ENCODE results near the gene FBXL3. TPM values are rescaled to one million over a fixed set of nuclear protein-coding genes. Genes with fewer than 3 reads are reported as not detected.

FBXL3 gene
- total and polyA plus RNA-seq, 2 of the 13 experiments (the other 11 are each of a cell fraction or from before 2014, with no cell fraction given) = 11.5 to 18.5 TPM

GRCh38 chr13:76991796-76992547 lies 35.0 kb downstream of the FBXL3 start, which contains the start of gene CLN5 (continued):
- TF ChIP-seq SP4 (CRISPR knock-in tag; IDR thresholded peaks at IDR 0.05) (peak; percentile 63; the same call in 1 of the 2 replicates), ZNF136 (CRISPR knock-in tag; IDR thresholded peaks at IDR 0.05; ENCODE audit: low read depth) (no peak), SAFB2 (CRISPR knock-in tag; IDR thresholded peaks at IDR 0.05; ENCODE audit: borderline replicate concordance, low read depth) (0 out of 2 replicates have a peak, but pooled peaks have one; percentile 56), ZFY (CRISPR knock-in tag; IDR thresholded peaks at IDR 0.05) (peak; percentile 90), ZNF207 (IDR thresholded peaks at IDR 0.05; ENCODE audit: borderline replicate concordance) (no peak), CSRNP1 (CRISPR knock-in tag; IDR thresholded peaks at IDR 0.05) (peak; percentile 85), ZNF275 (CRISPR knock-in tag; IDR thresholded peaks at IDR 0.05; ENCODE audit: borderline replicate concordance) (0 out of 2 replicates have a peak, but pooled peaks have one; percentile 55), CBX1 (IDR thresholded peaks at IDR 0.05; ENCODE audit: low read depth) (no peak), ATF5 (CRISPR knock-in tag; IDR thresholded peaks at IDR 0.05; ENCODE audit: low read depth) (no peak), SATB2 (CRISPR knock-in tag; IDR thresholded peaks at IDR 0.05) (0 out of 2 replicates have a peak, but pooled peaks have one; percentile 58), ZBTB46 (CRISPR knock-in tag; IDR thresholded peaks at IDR 0.05; ENCODE audit: borderline replicate concordance) (no peak), ZNF580 (CRISPR knock-in tag; IDR thresholded peaks at IDR 0.05; ENCODE audit: borderline replicate concordance, low read depth) (peak; percentile 93; the same call in 1 of the 2 replicates), TEF (CRISPR knock-in tag; IDR thresholded peaks at IDR 0.05) (0 out of 2 replicates have a peak, but pooled peaks have one; percentile 14), PHF20 (CRISPR knock-in tag; IDR thresholded peaks at IDR 0.05) (peak; percentile 92), SKI (IDR thresholded peaks at IDR 0.05; ENCODE audit: partially characterized antibody) (peak; percentile 35), TEAD3 (CRISPR knock-in tag; optimal IDR thresholded peaks at IDR 0.05; ENCODE audit: borderline replicate concordance) (peak; percentile 27), ZNF891 (CRISPR knock-in tag; IDR thresholded peaks at IDR 0.05) (peak; percentile 60), ZHX1 (CRISPR knock-in tag; IDR thresholded peaks at IDR 0.05; ENCODE audit: low read depth) (peak; percentile 30; the same call in 1 of the 2 replicates), ZNF670 (CRISPR knock-in tag; IDR thresholded peaks at IDR 0.05; ENCODE audit: borderline replicate concordance) (peak; percentile 88; the same call in 1 of the 2 replicates)

Data from HepG2 (cell line).